Stimulated activated CD8-positive, alpha-beta memory T cell treated with anti-CD3 and anti-CD28 coated beads, Interleukin-15, amount 100 ng/mL, for 1 hour (primary cell): ENCODE measurements around the gene KATNAL1.
"Not testable (repeated sequence)": the region's sequence is repeated elsewhere in the genome, so short reads cannot be mapped to it uniquely, and the experiment has no call there.

ENCODE experiments used
- DNase-seq: peaks from one replicate; pipeline ENCODE4 v3.0.0-alpha.2; 2020; ENCODE audit warnings: low read depth

The KATNAL1 gene

GRCh38 chr13:30211745-30212144, 95.6 kb downstream of the KATNAL1 start:
- DNase-seq, result no peak

- no peak for DNase-seq
These were observed 102.8 kb downstream of the KATNAL1 start for GRCh38 chr13:30204564-30204963.

GRCh38 chr13:30196025-30196424, 111.3 kb downstream of the KATNAL1 start:
- DNase-seq, result no peak

GRCh38 chr13:30194906-30195305, 112.4 kb downstream of the KATNAL1 start:
- DNase-seq, result no peak

GRCh38 chr13:30193279-30194234, 113.8 kb downstream of the KATNAL1 start:
- no peak for DNase-seq

- DNase-seq, result no peak
These were observed 114.8 kb downstream of the KATNAL1 start for GRCh38 chr13:30192320-30193093.

GRCh38 chr13:30191491-30192100, 115.8 kb downstream of the KATNAL1 start:
- no peak for DNase-seq

- no peak for DNase-seq
These were observed 120.5 kb downstream of the KATNAL1 start for GRCh38 chr13:30186634-30187415.

- DNase-seq, result no peak
These were observed 125.3 kb downstream of the KATNAL1 start for GRCh38 chr13:30181888-30182651.

- DNase-seq, result no peak
These were observed 127.6 kb downstream of the KATNAL1 start for GRCh38 chr13:30179597-30180276.

- DNase-seq, result no peak
These were observed 128.4 kb downstream of the KATNAL1 start for GRCh38 chr13:30178976-30179375.

GRCh38 chr13:30175166-30175565, 132.2 kb downstream of the KATNAL1 start:
- no peak for DNase-seq

- not testable (repeated sequence) for DNase-seq
These were observed 133.1 kb downstream of the KATNAL1 start for GRCh38 chr13:30174250-30174649.

GRCh38 chr13:30173303-30173610, 134.1 kb downstream of the KATNAL1 start:
- DNase-seq, result no peak

- DNase-seq, result no peak
These were observed 134.6 kb downstream of the KATNAL1 start for GRCh38 chr13:30172593-30173302.

- DNase-seq, result no peak
These were observed 136.8 kb downstream of the KATNAL1 start for GRCh38 chr13:30170569-30170968.

- DNase-seq, result no peak
These were observed 137.9 kb downstream of the KATNAL1 start for GRCh38 chr13:30169442-30169841.

GRCh38 chr13:30165796-30166195, 141.6 kb downstream of the KATNAL1 start:
- no peak for DNase-seq

- no peak for DNase-seq
These were observed 142.3 kb downstream of the KATNAL1 start for GRCh38 chr13:30165071-30165470.

- no peak for DNase-seq
These were observed 143.2 kb downstream of the KATNAL1 start for GRCh38 chr13:30164146-30164545.
